Colon (tissue), 2 donors: Measurements from ENCODE around the gene FBXL17.

Experiments
- FAIRE-seq: peaks from 2 replicates; lab custom pipeline; 2012; peaks lifted over from hg19 to GRCh38; lab: Jason Lieb, UNC
- donor health status: control.
- donor health status: control.

The FBXL17 gene

DNA sequence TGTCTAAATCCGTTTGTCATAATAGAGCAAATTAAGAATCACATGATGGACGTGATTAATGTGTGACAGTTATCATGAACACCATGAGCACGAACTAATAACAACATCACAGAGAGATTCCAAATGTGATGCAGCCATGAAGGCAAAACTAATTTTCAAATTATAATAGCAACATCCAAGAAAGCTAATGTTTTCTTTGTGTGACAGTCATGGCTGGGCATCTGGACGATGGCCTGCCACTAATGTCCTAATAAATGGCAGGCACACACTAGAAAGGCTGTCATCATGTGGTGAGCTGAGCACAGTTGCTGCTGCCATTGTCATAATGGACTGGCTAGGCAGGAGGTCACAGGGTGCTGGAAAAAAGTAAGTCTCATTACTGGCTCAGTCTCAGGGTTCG is 431.1 kb downstream of the FBXL17 start:
- no peak for FAIRE-seq

GRCh38 chr5:107949688-107950341 is 432.1 kb downstream of the FBXL17 start:
- FAIRE-seq: no peak

DNA sequence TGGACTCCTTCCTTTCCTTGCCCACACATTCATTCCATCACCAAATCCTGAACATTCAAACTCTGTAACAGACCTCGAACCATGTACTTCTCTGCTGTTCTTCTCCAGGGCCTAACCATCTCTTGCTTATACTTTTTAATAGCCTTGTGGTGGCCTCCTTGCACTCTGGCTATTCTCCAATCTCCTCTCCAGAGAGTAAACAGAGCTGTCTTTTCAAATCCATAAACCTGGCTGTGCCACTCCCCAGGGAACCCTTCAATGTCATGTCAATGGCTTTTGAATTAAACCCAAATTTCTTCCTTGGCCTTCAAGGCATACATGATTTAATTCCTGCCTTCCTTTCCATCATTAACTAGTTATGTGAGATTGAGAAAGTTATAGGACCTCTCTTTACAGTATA is 433.5 kb downstream of the FBXL17 start:
- FAIRE-seq: no peak

- no peak for FAIRE-seq
Observed at GRCh38 chr5:107945061-107945460, 436.8 kb downstream of the FBXL17 start.

DNA sequence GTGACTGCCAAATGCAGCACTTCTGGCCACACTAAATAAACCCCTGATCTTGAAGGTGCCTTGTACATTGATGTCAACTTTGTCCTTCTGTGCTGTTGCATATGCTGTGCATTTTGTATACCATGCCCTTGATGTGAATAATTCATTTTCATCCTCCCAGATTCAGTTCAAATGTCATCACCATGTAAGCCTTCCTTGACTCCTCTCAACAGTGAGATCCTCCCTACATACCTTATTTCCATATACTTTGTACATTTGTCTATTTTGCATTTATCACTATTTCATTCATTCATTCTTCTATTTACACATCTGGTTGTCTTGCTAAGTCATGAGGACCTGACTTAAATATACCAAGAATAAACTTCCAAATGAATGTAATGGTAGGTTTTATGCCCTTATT is 438.0 kb downstream of the FBXL17 start:
- no peak for FAIRE-seq

GRCh38 chr5:107941036-107941435 is 440.9 kb downstream of the FBXL17 start:
- FAIRE-seq: no peak

GRCh38 chr5:107937651-107938355 is 444.1 kb downstream of the FBXL17 start:
- no peak for FAIRE-seq

- no peak for FAIRE-seq
Observed at GRCh38 chr5:107937204-107937603, 444.7 kb downstream of the FBXL17 start.

DNA sequence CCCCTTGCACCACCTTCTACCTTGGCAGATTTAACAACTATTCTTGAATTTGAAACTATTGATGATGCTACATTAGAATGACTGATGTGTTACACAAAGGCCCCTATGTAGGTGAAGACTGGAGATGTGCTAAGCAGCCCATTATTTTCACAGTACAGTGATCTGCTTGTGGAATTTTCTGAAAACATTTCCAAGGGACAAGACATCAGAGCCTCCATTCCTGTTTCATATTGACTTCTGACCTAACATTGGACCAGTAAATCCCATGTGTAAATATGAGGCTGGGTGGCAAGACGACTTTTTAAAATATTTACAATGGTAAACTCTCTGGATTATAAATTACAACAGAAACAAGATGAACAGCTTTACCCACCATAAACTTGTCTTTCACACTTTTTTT is 445.4 kb downstream of the FBXL17 start:
- no peak for FAIRE-seq

- no peak for FAIRE-seq
Observed at GRCh38 chr5:107935645-107936044, 446.3 kb downstream of the FBXL17 start.

GRCh38 chr5:107933326-107933725 is 448.6 kb downstream of the FBXL17 start:
- no peak for FAIRE-seq

DNA sequence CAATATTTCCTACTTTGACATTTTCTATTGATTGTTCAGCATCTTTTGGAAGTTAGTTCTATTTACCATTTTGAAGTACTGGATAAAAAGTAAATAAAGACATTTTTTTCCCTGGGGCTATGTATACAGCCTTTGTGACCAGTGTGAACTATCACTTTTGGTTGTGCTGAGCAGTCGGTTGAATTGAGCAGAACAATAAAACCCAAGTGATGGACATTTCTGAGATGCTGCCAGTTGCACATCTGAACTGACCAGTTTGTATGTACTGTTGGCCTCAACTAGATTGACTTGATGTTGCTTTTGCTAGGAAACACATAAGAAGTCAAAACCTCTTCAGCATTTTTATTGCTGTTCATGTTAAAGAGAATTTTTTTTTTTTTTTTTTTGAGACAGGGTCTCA is 451.0 kb downstream of the FBXL17 start:
- FAIRE-seq: no peak

GRCh38 chr5:107930092-107930491 is 451.8 kb downstream of the FBXL17 start:
- FAIRE-seq: no peak

GRCh38 chr5:107929080-107929479 is 452.8 kb downstream of the FBXL17 start:
- FAIRE-seq: no peak

- no peak for FAIRE-seq
Observed at GRCh38 chr5:107926121-107926520, 455.8 kb downstream of the FBXL17 start.

GRCh38 chr5:107925200-107925599 is 456.7 kb downstream of the FBXL17 start:
- FAIRE-seq: no peak

GRCh38 chr5:107919969-107920368 is 461.9 kb downstream of the FBXL17 start:
- FAIRE-seq: no peak

DNA sequence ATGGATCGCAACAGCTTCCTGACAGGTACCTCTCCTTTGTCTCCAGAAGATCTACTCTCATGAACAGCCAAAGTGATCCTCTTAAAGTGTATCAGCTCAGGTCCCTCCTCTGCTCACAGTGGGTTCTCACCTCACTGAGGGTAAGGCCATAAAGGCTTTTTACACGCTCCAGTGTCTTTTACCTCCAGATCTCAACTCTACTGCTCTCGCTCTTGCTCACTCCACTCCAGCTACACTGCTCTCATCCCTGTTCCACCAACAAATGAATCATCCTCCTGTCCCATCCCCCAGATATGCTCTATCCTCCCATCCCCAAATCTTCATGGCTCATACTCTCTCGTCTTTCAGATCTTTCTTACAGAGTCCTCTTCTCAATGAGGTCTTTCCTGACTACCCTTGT is 462.5 kb downstream of the FBXL17 start:
- FAIRE-seq: no peak

GRCh38 chr5:107917983-107918382 is 463.9 kb downstream of the FBXL17 start:
- no peak for FAIRE-seq

DNA sequence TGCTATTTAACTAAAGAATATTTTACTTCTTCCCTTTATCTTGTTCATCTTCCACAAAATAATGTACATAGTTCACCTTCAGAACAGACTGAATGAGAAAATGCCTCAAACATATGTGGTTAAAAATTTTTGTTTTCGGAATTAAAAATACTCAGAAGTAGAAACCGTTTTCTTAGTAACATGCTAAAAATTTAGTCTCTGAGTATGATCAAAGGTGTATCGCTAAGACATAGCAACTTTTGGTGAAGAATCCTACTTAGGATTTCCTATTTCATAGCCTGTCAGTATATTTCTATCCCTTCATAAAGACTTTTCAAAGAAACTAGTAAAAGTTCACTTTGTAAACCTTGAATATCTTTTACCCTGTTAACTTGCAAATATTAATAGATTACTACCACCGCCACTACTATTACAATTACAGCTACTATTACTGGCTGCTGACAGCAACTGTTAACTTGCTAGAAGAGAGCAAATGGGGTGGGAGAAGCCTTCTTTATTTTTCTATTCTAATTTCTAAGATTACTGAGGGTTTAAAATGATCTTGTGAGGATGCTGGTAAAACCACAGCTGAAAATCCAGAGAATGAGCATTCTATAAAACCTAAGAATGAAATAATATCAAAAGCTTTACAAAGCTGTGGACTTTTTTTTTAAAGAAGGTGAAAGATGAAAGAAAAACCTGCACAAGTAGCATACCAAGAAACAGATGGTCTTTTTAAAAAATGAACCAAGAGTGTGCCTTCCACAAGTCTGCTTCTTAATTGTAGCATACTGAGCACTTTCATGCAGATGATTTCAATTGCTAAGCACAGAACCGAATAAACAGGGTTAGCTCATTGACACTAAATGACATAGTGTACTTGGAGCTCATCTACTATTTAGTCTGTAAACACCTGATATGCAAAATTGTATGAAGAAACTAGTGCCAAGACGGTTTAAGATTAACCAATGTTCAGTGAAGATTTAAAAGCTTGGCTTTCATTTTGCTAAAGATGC is 464.9 kb downstream of the FBXL17 start:
- no peak for FAIRE-seq

GRCh38 chr5:107915176-107915812 is 466.6 kb downstream of the FBXL17 start:
- FAIRE-seq: no peak

DNA sequence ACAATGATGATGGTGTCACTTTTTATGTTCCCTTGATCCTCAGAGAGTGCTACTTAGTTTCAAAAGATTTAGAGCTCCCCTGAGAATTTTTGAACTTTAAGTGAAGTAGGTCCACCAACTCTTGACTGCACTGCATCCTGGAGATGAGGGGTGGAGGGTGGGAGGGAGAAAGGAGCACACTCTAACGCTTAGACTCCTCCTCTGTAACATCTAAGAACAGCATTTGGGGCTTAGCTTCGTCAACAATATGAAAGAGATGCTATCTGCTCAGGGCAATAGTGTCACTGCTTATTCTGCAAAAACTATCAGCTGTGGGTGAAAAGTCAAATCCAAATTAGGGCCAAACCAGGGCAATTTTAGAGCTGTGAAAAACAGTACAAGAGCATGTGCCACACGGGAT is 468.4 kb downstream of the FBXL17 start:
- no peak for FAIRE-seq
